ENCODE results near the gene NAGPA. TPM values are rescaled to one million over a fixed set of nuclear protein-coding genes. Genes with fewer than 3 reads are reported as not detected.

NAGPA gene
- total RNA-seq, 1 donor from 2014 or later, result 24.1 TPM

GRCh38 chr16:5028950-5029475 is 4.7 kb downstream of the NAGPA start:
- H3K9me3 ChIP-seq, result no peaks in the 10 kb centered on the region
- TF ChIP-seq CTCF (IDR thresholded peaks at IDR 0.05), result no peak
- no peaks in the 10 kb centered on the region for H3K27me3 ChIP-seq (ENCODE audit: low read depth)
- ATAC-seq (no peak), DNase-seq (peak; percentile 24)
- no peak overlapping the region for H3K27ac ChIP-seq
- no peak overlapping the region for H3K4me3 ChIP-seq
- peaks cover 33% of the 10 kb centered on the region for H3K36me3 ChIP-seq
- peaks cover 9% of the 10 kb centered on the region for H3K4me1 ChIP-seq
- intact Hi-C loops (cut with DNase I), result no loop called here

- Histone ChIP-seq H3K27ac (no peak overlapping the region), H3K9me3 (no peaks in the 10 kb centered on the region), H3K27me3 (ENCODE audit: low read depth) (no peaks in the 10 kb centered on the region), H3K4me1 (peaks cover 3% of the 10 kb centered on the region), H3K4me3 (no peak overlapping the region), H3K36me3 (peaks cover 33% of the 10 kb centered on the region)
- peak in 1 of 2 donors; percentile 28 for ATAC-seq
- no peak for TF ChIP-seq CTCF (IDR thresholded peaks at IDR 0.05)
- intact Hi-C loops (cut with DNase I), result no loop called here
- peak; percentile 40 for DNase-seq
These were observed 6.0 kb downstream of the NAGPA start for GRCh38 chr16:5027575-5028235.

GRCh38 chr16:5027086-5027485 is 6.6 kb downstream of the NAGPA start:
- no peak for TF ChIP-seq CTCF (IDR thresholded peaks at IDR 0.05)
- Histone ChIP-seq H3K27ac (no peak overlapping the region), H3K4me3 (no peak overlapping the region), H3K36me3 (peaks cover 33% of the 10 kb centered on the region), H3K27me3 (ENCODE audit: low read depth) (no peaks in the 10 kb centered on the region), H3K4me1 (no peaks in the 10 kb centered on the region), H3K9me3 (no peaks in the 10 kb centered on the region)
- DNase-seq, result no peak
- intact Hi-C loops (cut with DNase I), result no loop called here
- no peak for ATAC-seq

GRCh38 chr16:5026664-5027063 is 7.1 kb downstream of the NAGPA start:
- intact Hi-C loops (cut with DNase I), result no loop called here
- DNase-seq, result no peak
- Histone ChIP-seq H3K27ac (no peak overlapping the region), H3K4me1 (no peaks in the 10 kb centered on the region), H3K4me3 (no peak overlapping the region), H3K36me3 (peaks cover 33% of the 10 kb centered on the region), H3K9me3 (no peaks in the 10 kb centered on the region), H3K27me3 (ENCODE audit: low read depth) (no peaks in the 10 kb centered on the region)
- no peak for TF ChIP-seq CTCF (IDR thresholded peaks at IDR 0.05)
- no peak for ATAC-seq

- TF ChIP-seq CTCF (IDR thresholded peaks at IDR 0.05), result peak; percentile 12
- Histone ChIP-seq H3K4me3 (no peak overlapping the region), H3K27me3 (ENCODE audit: low read depth) (no peaks in the 10 kb centered on the region), H3K36me3 (peaks cover 33% of the 10 kb centered on the region), H3K9me3 (no peaks in the 10 kb centered on the region), H3K4me1 (no peaks in the 10 kb centered on the region), H3K27ac (no peak overlapping the region)
- intact Hi-C loops (cut with DNase I), result no loop called here
- DNase-seq (no peak), ATAC-seq (no peak)
These were observed 8.5 kb downstream of the NAGPA start for GRCh38 chr16:5025171-5025632.
